ENCODE results near the gene BICD1. TPM values are rescaled to one million over a fixed set of nuclear protein-coding genes. Genes with fewer than 3 reads are reported as not detected.

Gene BICD1
- total and polyA plus RNA-seq, 7 donors, result 0.60 to 16.0 (median 9.4) TPM

DNA sequence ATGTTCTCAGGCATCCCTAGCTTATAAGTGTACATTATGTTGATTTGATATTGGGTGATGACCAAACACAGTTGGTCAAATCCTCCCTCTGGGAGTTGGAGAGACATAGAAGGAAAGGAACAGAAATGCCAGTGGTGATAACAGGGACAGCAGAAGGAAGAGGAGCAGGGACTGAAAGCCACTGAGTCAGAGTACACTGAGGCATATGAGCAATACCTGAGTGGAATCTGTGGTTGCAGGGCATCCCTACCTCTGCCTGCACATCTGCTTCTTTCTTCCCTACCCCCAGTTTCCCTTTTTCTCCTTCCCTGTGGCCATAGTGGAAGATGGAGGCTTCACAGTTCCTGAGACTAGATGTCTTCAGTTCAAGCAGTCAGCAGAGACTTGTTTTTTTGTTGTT is 44.9 kb downstream of the BICD1 start:
- no peak for TF ChIP-seq EP300 (IDR thresholded peaks at IDR 0.05)
- TF ChIP-seq, protein P1, sequence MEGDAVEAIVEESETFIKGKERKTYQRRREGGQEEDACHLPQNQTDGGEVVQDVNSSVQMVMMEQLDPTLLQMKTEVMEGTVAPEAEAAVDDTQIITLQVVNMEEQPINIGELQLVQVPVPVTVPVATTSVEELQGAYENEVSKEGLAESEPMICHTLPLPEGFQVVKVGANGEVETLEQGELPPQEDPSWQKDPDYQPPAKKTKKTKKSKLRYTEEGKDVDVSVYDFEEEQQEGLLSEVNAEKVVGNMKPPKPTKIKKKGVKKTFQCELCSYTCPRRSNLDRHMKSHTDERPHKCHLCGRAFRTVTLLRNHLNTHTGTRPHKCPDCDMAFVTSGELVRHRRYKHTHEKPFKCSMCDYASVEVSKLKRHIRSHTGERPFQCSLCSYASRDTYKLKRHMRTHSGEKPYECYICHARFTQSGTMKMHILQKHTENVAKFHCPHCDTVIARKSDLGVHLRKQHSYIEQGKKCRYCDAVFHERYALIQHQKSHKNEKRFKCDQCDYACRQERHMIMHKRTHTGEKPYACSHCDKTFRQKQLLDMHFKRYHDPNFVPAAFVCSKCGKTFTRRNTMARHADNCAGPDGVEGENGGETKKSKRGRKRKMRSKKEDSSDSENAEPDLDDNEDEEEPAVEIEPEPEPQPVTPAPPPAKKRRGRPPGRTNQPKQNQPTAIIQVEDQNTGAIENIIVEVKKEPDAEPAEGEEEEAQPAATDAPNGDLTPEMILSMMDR (IDR thresholded peaks at IDR 0.05), result no peak
- TF ChIP-seq POLR2AphosphoS5 (IDR thresholded peaks at IDR 0.05), result no peak
- TF ChIP-seq POLR2A (IDR thresholded peaks at IDR 0.05), result no peak
- no peaks in the 10 kb centered on the region for H3K27me3 ChIP-seq
- no peaks in the 10 kb centered on the region for H3K36me3 ChIP-seq
- intact Hi-C loops (cut with DNase I), result no loop called here
- H3K27ac ChIP-seq, result no peak overlapping the region
- peaks cover 0 to 13% (median 2%) of the 10 kb centered on the region in 4 donors for H3K4me1 ChIP-seq
- DNase-seq, result no peak
- no peaks in the 10 kb centered on the region for H3K9me3 ChIP-seq
- H3K4me3 ChIP-seq, result no peak overlapping the region

- H3K36me3 ChIP-seq, result no peaks in the 10 kb centered on the region
- no peaks in the 10 kb centered on the region for H3K27me3 ChIP-seq
- peaks cover 0 to 14% (median 6%) of the 10 kb centered on the region in 4 donors for H3K4me1 ChIP-seq
- intact Hi-C loops (cut with DNase I), result no loop called here
- no peak overlapping the region for H3K27ac ChIP-seq
- H3K4me3 ChIP-seq, result no peak overlapping the region
- TF ChIP-seq POLR2AphosphoS5 (IDR thresholded peaks at IDR 0.05), result no peak
- TF ChIP-seq, protein P1 (IDR thresholded peaks at IDR 0.05), result no peak
- no peak for TF ChIP-seq EP300 (IDR thresholded peaks at IDR 0.05)
- TF ChIP-seq POLR2A (IDR thresholded peaks at IDR 0.05), result no peak
- 87 to 88% methylated on average over 3 of the region's 3 CpGs for WGBS, 2 donors
- H3K9me3 ChIP-seq, result no peaks in the 10 kb centered on the region
- no peak for DNase-seq
Observed at GRCh38 chr12:32155041-32155440, 48.4 kb downstream of the BICD1 start.

- Histone ChIP-seq H3K36me3 (no peaks in the 10 kb centered on the region), H3K27ac (no peak overlapping the region), H3K27me3 (no peaks in the 10 kb centered on the region), H3K4me1 (peaks cover 0 to 21% (median 10%) of the 10 kb centered on the region in 4 donors), H3K4me3 (no peak overlapping the region), H3K9me3 (no peaks in the 10 kb centered on the region)
- TF ChIP-seq POLR2AphosphoS5 (IDR thresholded peaks at IDR 0.05) (no peak), EP300 (IDR thresholded peaks at IDR 0.05) (no peak), POLR2A (IDR thresholded peaks at IDR 0.05) (no peak)
- TF ChIP-seq, protein P1 (IDR thresholded peaks at IDR 0.05), result no peak
- intact Hi-C loops (cut with DNase I), result no loop called here
- 56 to 70% methylated on average over 4 of the region's 4 CpGs for WGBS, 2 donors
- DNase-seq, result no peak
Observed at GRCh38 chr12:32155961-32156529, 49.4 kb downstream of the BICD1 start.

DNA sequence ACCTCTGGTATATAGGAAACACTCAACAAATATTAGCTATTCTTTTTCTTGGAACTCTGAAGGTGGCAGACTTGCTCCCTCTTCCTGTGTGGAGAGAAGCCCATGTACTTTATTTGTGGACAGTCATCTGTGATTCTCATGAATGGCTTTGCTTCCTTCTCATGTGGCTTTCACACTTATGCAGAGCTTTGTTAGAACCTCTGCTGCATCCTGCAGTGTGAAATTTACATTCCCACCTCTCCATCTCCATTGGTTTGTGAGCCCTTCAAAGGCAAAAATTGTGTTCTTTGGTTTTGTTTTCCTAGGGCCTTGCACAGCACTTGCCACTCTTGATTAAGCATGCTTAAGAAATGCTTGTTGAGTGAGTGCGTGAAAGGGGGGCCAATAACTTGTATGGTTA is 51.9 kb downstream of the BICD1 start:
- Histone ChIP-seq H3K27ac (no peak overlapping the region), H3K4me1 (peaks cover 0 to 21% (median 10%) of the 10 kb centered on the region in 4 donors), H3K36me3 (no peaks in the 10 kb centered on the region), H3K4me3 (no peak overlapping the region), H3K9me3 (no peaks in the 10 kb centered on the region), H3K27me3 (no peaks in the 10 kb centered on the region)
- no peak for DNase-seq
- intact Hi-C loops (cut with DNase I), result no loop called here
- TF ChIP-seq POLR2AphosphoS5 (IDR thresholded peaks at IDR 0.05) (no peak), EP300 (IDR thresholded peaks at IDR 0.05) (no peak), POLR2A (IDR thresholded peaks at IDR 0.05) (no peak)
- TF ChIP-seq, protein P1 (IDR thresholded peaks at IDR 0.05), result no peak
- WGBS, 2 donors, result 94 to 96% methylated on average over 1 of the region's 1 CpG

DNA sequence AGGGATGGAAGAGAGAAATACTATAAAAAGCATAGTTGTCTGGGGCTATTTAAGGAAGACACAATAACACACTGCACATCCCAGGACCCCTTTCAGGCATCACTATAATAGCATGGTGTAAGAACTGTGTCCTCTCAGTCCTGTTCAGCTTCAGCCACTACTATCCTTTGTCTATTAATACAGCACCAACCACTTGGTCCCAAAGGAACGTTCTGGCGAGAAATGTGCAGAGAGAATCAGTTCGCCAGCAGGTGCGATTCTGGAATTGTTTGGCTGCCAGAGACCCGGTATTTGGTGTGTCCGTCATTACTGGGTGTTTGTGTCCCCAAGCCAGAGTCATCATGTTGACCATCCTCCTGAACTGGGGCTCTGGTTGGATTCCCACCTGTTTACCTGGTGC is 52.7 kb downstream of the BICD1 start:
- no peaks in the 10 kb centered on the region for H3K9me3 ChIP-seq
- TF ChIP-seq EP300 (IDR thresholded peaks at IDR 0.05), result no peak
- no peak for TF ChIP-seq POLR2AphosphoS5 (IDR thresholded peaks at IDR 0.05)
- TF ChIP-seq POLR2A (IDR thresholded peaks at IDR 0.05), result no peak
- TF ChIP-seq, protein P1 (IDR thresholded peaks at IDR 0.05), result no peak
- no peak for DNase-seq
- no peaks in the 10 kb centered on the region for H3K27me3 ChIP-seq
- peaks cover 0 to 21% (median 10%) of the 10 kb centered on the region in 4 donors for H3K4me1 ChIP-seq
- 96 to 97% methylated on average over 6 of the region's 6 CpGs for WGBS, 2 donors
- H3K36me3 ChIP-seq, result no peaks in the 10 kb centered on the region
- intact Hi-C loops (cut with DNase I), result no loop called here
- peak overlapping the region in 2 of 4 donors; percentile 5 to 30 for H3K27ac ChIP-seq
- H3K4me3 ChIP-seq, result no peak overlapping the region
